BJ (cell line): Measurements from ENCODE around the gene SPACA4. TPM values are rescaled to one million over a fixed set of nuclear protein-coding genes. Genes with fewer than 3 reads are reported as not detected.

Experiments used
- CTCF ChIA-PET: fragments of 350-600 bp; formaldehyde crosslinking; extraction: SDS; loops from one replicate; lab custom pipeline; 2021; ENCODE audit warnings: antibody characterized with exemption, inconsistent platforms; lab: Yijun Ruan, JAX
- POLR2A ChIA-PET: fragments of 300-600 bp; sonication (Branson Sonifier 250); formaldehyde crosslinking; extraction: SDS; loops from one replicate; lab custom pipeline; 2021; ENCODE audit warnings: antibody characterized with exemption; lab: Charles Lee
- DNase-seq: peaks from one replicate; pipeline ENCODE4 v3.0.0-alpha.2; 2011; ENCODE audit warnings: low read depth
- H3K27me3 ChIP-seq: 2 replicates; pipeline ENCODE4 v1.6.0; 2011; ENCODE audit warnings: low read length; ENCODE audit not compliant: control insufficient read depth, insufficient read depth
- H3K36me3 ChIP-seq: 2 replicates; pipeline ENCODE4 v1.5.1; 2011; ENCODE audit warnings: low read length; ENCODE audit not compliant: control insufficient read depth, insufficient read depth
- H3K4me3 ChIP-seq: 2 replicates; pipeline ENCODE4 v1.5.1; 2011; ENCODE audit warnings: low read depth, mild to moderate bottlenecking, control low read depth, low read length
- polyA plus RNA-seq: library from polyadenylated mRNA; depleted of rRNA; stranded (reverse); fragments of >200 nt; gene quantifications from 2 replicates; pipeline ENCODE4 v1.2.3, GENCODE V29; 2011
- TF ChIP-seq, protein P1 (sequence below): IDR thresholded peaks from 2 replicates; pipeline ENCODE4 v1.5.1; 2011; ENCODE audit warnings: low read depth, mild to moderate bottlenecking, control low read depth, inconsistent platforms, low read length, moderate library complexity; ENCODE audit not compliant: insufficient read depth

The SPACA4 gene
- polyA plus RNA-seq, 1 experiment = not detected

DNA sequence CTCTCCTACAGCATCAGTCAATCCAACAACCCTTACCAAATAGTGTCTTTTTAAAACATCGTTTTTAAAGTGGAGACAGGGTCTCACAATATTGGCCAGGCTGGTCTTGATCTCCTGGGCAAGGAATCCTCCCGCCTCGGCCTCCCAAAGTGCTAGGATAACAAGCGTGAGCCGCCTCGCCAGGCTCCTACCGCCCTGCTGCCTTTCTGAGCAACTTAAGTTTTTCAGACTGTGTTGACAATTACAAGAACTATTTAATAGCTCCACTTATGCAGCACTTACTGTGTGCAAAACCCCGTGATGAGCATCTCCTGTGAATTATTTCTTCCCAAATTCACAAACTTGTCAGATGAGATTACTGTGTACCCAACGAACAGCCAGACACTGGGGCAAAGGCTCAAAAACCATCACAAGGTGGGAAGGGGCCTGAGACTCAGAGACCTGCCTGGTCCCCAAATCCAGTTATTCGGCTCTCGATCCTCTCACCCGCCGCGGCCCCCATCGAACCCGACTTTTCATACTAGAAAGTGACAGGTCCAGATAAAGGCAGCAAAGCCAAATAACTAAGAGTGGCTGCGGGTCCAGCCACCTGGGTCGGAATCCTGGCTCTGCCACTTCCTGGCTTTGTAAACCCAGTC, 11.9 kb downstream of the SPACA4 start:
- H3K36me3 ChIP-seq = peaks cover 26% of the 10 kb centered on the region
- TF ChIP-seq, protein P1, sequence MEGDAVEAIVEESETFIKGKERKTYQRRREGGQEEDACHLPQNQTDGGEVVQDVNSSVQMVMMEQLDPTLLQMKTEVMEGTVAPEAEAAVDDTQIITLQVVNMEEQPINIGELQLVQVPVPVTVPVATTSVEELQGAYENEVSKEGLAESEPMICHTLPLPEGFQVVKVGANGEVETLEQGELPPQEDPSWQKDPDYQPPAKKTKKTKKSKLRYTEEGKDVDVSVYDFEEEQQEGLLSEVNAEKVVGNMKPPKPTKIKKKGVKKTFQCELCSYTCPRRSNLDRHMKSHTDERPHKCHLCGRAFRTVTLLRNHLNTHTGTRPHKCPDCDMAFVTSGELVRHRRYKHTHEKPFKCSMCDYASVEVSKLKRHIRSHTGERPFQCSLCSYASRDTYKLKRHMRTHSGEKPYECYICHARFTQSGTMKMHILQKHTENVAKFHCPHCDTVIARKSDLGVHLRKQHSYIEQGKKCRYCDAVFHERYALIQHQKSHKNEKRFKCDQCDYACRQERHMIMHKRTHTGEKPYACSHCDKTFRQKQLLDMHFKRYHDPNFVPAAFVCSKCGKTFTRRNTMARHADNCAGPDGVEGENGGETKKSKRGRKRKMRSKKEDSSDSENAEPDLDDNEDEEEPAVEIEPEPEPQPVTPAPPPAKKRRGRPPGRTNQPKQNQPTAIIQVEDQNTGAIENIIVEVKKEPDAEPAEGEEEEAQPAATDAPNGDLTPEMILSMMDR = no peak
- H3K27me3 ChIP-seq = no peaks in the 10 kb centered on the region
- DNase-seq = no peak
- CTCF ChIA-PET = interaction anchor here (1.2 to 1.6 kb wide), 3 partner anchors 10 to 30 kb away, joined by 4 to 7 read pairs (median 4); partner anchors contain the start of gene CA11
- H3K4me3 ChIP-seq = peak overlapping the region; percentile 94
- POLR2A ChIA-PET = interaction anchor here (1.0 kb wide), 1 partner anchor 219 kb away, joined by 9 read pairs; no protein-coding TSS in a partner anchor

DNA sequence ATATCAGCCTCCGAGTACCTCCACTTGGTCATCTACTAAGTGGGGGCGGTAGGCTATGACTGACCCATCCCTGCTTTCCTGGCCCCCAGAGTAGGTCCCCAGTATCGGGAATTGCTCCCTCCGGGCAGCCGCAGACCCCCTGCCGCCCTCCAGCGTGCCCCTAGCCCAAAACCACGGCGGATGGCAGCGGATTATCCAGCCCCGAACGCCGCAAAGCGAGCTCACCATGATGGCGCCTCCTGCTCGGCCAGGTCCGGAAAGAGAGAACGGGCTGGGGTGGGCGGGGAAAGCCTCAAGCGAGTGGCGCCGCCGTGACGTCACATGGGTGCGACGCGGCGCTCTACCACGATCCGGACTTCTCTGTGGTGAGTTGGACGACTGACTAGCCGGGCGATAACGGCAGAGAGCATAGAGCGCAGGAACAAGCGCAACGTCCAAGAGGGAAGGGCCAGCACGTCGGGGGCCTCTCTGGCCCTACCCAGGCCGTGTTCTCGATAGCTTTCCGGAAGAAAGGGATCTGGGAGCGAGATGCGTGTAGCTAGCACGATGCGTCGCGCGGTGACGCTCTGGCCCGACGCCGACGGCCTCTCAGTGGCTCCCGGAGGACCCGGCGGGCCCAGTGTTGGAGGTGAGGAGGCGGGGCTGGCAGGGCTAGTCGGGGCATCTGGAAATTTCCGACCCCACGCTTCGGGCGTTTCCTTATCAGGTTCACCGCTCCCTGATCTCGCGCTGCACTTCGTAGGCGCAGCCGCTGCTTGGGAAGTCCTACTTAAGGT, 12.6 kb downstream of the SPACA4 start, which contains the start of the genes RPL18 and SPHK2:
Gene RPL18, minus strand, starts transcription at position 263 of the 776 bp plus-strand sequence. Its CDS starts 35 bp downstream, at position 228.
Gene SPHK2, plus strand, starts transcription at position 591 of the 776 bp plus-strand sequence. CDS start 1,009 bp downstream, outside the sequence.
- DNase-seq = peak; percentile 99
- POLR2A ChIA-PET = interaction anchor here (0.8 to 1.0 kb wide), 3 partner anchors 8 to 219 kb away, joined by 3 to 9 read pairs (median 3); no protein-coding TSS in a partner anchor
- H3K4me3 ChIP-seq = peak within 1 kb of the TSS; percentile 94
- TF ChIP-seq, protein P1 = no peak
- CTCF ChIA-PET = interaction anchor here (1.0 to 1.6 kb wide), 4 partner anchors 10 to 30 kb away, joined by 3 to 7 read pairs (median 4); partner anchors contain the start of gene CA11
- H3K27me3 ChIP-seq = no peaks in the 10 kb centered on the region
- H3K36me3 ChIP-seq = peaks cover 26% of the 10 kb centered on the region

DNA sequence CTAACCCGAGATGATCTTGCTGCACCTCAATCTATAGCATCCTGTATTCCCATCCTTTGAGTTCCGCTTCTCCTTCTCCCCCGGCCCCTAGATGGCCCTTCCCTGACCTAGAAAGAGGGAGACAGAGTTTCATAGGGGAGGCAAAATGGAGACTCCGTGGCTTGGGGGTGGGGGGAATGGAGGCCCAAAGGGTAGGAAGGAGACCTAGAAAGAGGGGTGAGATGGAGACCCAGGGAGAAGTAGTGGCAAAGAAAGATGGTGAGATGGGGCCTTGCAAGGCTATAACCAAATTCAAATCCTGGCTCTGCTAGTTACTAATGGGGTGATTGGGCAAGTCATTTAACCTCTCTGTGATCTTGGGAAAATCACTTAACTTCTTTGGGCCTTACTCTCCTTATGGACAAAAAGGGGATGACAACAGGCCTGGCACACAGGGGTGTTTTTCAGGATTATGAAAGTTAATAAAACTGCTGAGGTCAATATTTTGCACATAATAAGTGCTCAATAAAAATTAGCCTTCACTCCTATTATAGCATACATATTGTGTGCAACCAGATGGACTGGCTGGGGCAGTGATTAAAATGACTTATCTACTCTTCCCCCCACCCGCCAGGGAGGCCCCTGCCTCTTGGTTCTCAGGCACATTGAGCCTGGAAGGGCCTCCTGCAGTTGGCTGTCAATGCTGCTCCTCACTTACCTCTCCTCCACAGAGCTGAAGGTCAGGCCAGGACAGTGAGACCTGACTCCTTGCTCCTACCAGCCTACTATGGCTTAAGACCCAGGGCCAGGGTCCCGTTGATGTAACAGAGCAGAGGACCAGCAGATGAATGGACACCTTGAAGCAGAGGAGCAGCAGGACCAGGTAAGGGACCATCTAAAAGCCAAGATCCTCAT, 13.4 kb downstream of the SPACA4 start:
- TF ChIP-seq, protein P1 = no peak
- Histone ChIP-seq H3K36me3 (peaks cover 24% of the 10 kb centered on the region), H3K27me3 (no peaks in the 10 kb centered on the region), H3K4me3 (peak overlapping the region; percentile 94)
- no peak for DNase-seq
- ChIA-PET CTCF (interaction anchor here (1.0 to 1.6 kb wide), 4 partner anchors 11 to 36 kb away, joined by 3 to 7 read pairs (median 4); partner anchors contain the start of gene CA11), POLR2A (interaction anchor here (0.8 to 0.9 kb wide), 2 partner anchors 9 to 14 kb away, joined by 3 read pairs; no protein-coding TSS in a partner anchor)

DNA sequence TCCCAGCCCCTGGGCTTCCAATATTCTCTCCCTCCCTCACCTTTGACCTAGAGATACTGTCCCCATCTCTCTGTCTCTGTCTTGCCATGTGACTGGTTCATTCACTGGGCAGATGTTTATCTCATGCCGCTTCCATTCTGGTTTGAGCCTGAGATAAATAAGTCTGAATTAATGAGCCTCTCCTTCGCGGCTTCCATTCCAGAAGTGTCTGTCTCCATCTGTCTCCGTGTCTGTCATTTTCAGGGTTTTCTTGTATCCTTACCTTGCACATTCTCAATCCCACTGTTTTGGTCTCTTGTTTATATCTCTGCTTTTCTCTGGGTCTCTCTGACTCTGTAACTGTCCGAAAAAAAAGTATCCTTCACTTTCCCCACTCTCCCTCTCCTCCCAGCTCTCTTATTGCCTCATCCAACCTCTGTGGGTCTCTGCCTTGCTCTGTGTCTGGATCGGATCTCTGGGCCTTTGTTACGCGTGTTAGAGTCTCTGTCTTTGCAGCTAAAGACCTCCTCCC, 17.1 kb downstream of the SPACA4 start:
- TF ChIP-seq, protein P1 = no peak
- no peak for DNase-seq
- Histone ChIP-seq H3K4me3 (peak overlapping the region; percentile 28), H3K27me3 (no peaks in the 10 kb centered on the region), H3K36me3 (peaks cover 2% of the 10 kb centered on the region)
- ChIA-PET CTCF (interaction anchor here (0.7 to 1.1 kb wide), 3 partner anchors 10 to 22 kb away, joined by 3 to 9 read pairs (median 4); partner anchors contain the start of gene CA11), POLR2A (interaction anchor here (0.6 to 0.7 kb wide), 3 partner anchors 9 to 244 kb away, joined by 3 to 6 read pairs (median 5); no protein-coding TSS in a partner anchor)
